ENCODE results near the gene DCTPP1.

DNA sequence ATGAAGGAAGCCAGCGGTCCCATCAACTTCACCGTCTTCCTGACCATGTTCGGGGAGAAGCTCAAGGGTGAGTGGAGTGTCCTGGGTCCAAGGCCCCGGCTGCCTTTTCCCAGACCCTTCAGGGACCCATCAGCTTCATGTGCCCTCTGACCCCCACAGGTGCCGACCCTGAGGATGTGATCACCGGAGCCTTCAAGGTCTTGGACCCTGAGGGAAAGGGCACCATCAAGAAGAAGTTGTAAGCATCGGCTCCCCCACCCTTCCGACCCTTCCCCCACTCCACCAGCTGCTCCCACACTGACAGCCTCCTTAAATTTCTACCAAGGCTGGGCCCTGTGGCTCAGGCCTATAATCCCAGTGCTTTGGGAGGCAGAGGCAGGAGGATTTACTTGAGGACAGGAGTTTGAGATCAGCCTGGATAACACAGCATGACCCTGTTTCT, 53.3 kb downstream of the DCTPP1 start:
- TF ChIP-seq, protein P1, sequence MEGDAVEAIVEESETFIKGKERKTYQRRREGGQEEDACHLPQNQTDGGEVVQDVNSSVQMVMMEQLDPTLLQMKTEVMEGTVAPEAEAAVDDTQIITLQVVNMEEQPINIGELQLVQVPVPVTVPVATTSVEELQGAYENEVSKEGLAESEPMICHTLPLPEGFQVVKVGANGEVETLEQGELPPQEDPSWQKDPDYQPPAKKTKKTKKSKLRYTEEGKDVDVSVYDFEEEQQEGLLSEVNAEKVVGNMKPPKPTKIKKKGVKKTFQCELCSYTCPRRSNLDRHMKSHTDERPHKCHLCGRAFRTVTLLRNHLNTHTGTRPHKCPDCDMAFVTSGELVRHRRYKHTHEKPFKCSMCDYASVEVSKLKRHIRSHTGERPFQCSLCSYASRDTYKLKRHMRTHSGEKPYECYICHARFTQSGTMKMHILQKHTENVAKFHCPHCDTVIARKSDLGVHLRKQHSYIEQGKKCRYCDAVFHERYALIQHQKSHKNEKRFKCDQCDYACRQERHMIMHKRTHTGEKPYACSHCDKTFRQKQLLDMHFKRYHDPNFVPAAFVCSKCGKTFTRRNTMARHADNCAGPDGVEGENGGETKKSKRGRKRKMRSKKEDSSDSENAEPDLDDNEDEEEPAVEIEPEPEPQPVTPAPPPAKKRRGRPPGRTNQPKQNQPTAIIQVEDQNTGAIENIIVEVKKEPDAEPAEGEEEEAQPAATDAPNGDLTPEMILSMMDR (conservative IDR thresholded peaks at IDR 0.05; ENCODE audit: low read depth, low read length): no peak
- TF ChIP-seq EZH2phosphoT487 (IDR thresholded peaks at IDR 0.05; ENCODE audit: borderline replicate concordance, low read length): no peak
